Lung (tissue), 12 donors: ENCODE measurements around the gene LHFPL3. TPM values are rescaled to one million over a fixed set of nuclear protein-coding genes. Genes with fewer than 3 reads are reported as not detected.

Source experiments
- ATAC-seq: fragments of 200-7000 bp; cut with Tn5 transposase; one replicate; pipeline ENCODE4 v1.9.1; 2020; ENCODE audit warnings: moderate number of reproducible peaks; ENCODE audit not compliant: insufficient read depth, low FRiP score
- DNase-seq, 3 donors: peaks; one replicate each; pipeline ENCODE4 v3.0.0-alpha.2; 2013 to 2017
- H3K27ac ChIP-seq, 2 donors: one replicate each; pipeline ENCODE4 v1.5.1; 2013; ENCODE audit warnings: mild to moderate bottlenecking in 2 of 2, moderate library complexity in 2 of 2, control low read depth in 1 of 2, inconsistent platforms in 1 of 2, low read depth in 1 of 2, low read length in 1 of 2
- H3K27me3 ChIP-seq, 3 donors: one replicate each; pipeline ENCODE4 v1.5.1; 2013; ENCODE audit warnings: low read length in 2 of 3; ENCODE audit not compliant: control insufficient read depth in 3 of 3, insufficient read depth in 3 of 3
- H3K36me3 ChIP-seq, 4 donors: one replicate each; pipeline ENCODE4 v1.5.1; 2013; ENCODE audit warnings: low read length in 4 of 4, mild to moderate bottlenecking in 1 of 4, moderate library complexity in 1 of 4; ENCODE audit not compliant: control insufficient read depth in 4 of 4, insufficient read depth in 4 of 4
- H3K4me1 ChIP-seq, 5 donors: one replicate each; pipeline ENCODE4 v1.5.1; 2013; ENCODE audit warnings: low read length in 5 of 5, mild to moderate bottlenecking in 2 of 5, moderate library complexity in 1 of 5; ENCODE audit not compliant: control insufficient read depth in 5 of 5, insufficient read depth in 5 of 5
- H3K4me3 ChIP-seq: one replicate; pipeline ENCODE4 v1.5.1; 2013; ENCODE audit warnings: mild to moderate bottlenecking, control low read depth, moderate library complexity
- H3K9ac ChIP-seq, 2 donors: one replicate each; pipeline ENCODE4 v1.5.1; 2013; ENCODE audit warnings: low read length in 2 of 2, control low read depth in 1 of 2; ENCODE audit not compliant: insufficient read depth in 1 of 2
- H3K9me3 ChIP-seq, 4 donors: one replicate each; pipeline ENCODE4 v1.5.1; 2013; ENCODE audit warnings: low read length in 3 of 4, mild to moderate bottlenecking in 1 of 4, moderate library complexity in 1 of 4; ENCODE audit not compliant: control insufficient read depth in 4 of 4, insufficient read depth in 3 of 4
- WGBS, 2 donors: extraction: QIAGEN DNeasy Blood & Tissue Kit; methylation state at CpG; one replicate each; pipeline ENCODE4 v1.1.7; 2013; 5-methylcytosine and 5-hydroxymethylcytosine counted together
- polyA plus RNA-seq, 2 donors: library from polyadenylated mRNA; stranded (reverse); fragments of 200-250 nt; gene quantifications; one replicate each; pipeline ENCODE4 v1.2.1, GENCODE V29; 2013
- total RNA-seq, 2 donors: library from RNA; depleted of rRNA in 1 of 2; stranded (reverse); fragments of >200 nt in 1 of 2; gene quantifications; one replicate each; pipeline ENCODE4 v1.2.1, GENCODE V29; 2014 to 2021
- TF ChIP-seq, protein P1 (sequence below): IDR thresholded peaks from 2 replicates; pipeline ENCODE4 v1.5.1; 2012; ENCODE audit warnings: mild to moderate bottlenecking; ENCODE audit errors: control extremely low read depth, extremely low read depth
- donor health status: control.
- donor health status: control.
- donor health status: Bipolar disorder and iron deficiency.
- donor health status: healthy.
- donor health status: DM: yes; HTN: yes; CAD: no.

The LHFPL3 gene
- total and polyA plus RNA-seq, 4 donors, result not detected

DNA sequence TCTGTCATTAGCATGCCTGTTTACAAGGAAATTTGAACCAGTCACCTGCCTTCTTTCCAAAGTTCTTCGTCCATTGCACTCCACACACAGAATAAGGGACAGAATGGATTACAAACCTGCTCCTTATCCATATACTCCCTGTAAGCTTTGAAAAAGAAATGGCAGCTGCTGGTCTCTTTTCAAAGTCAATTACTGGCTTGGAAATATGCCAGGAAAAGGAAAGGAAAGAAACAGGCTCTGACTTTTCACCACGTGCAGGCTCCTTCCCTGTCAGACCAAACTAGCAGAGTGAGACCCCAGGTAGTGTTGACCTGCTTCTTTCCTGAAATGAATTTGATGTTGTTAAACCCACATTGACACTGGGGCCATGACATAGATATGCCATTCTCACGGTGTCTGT lies 84.5 kb downstream of the LHFPL3 start:
- Histone ChIP-seq H3K4me1 (no peaks in the 10 kb centered on the region), H3K27ac (no peak overlapping the region), H3K9me3 (peaks cover 0 to 2% (median 0%) of the 10 kb centered on the region in 4 donors), H3K36me3 (no peaks in the 10 kb centered on the region), H3K4me3 (no peak overlapping the region), H3K27me3 (no peaks in the 10 kb centered on the region), H3K9ac (no peak overlapping the region)
- ATAC-seq (no peak), DNase-seq (peak in 1 of 3 donors; percentile 3)
- WGBS, 2 donors, result 44 to 57% methylated on average over 3 of the region's 3 CpGs
- TF ChIP-seq, protein P1, sequence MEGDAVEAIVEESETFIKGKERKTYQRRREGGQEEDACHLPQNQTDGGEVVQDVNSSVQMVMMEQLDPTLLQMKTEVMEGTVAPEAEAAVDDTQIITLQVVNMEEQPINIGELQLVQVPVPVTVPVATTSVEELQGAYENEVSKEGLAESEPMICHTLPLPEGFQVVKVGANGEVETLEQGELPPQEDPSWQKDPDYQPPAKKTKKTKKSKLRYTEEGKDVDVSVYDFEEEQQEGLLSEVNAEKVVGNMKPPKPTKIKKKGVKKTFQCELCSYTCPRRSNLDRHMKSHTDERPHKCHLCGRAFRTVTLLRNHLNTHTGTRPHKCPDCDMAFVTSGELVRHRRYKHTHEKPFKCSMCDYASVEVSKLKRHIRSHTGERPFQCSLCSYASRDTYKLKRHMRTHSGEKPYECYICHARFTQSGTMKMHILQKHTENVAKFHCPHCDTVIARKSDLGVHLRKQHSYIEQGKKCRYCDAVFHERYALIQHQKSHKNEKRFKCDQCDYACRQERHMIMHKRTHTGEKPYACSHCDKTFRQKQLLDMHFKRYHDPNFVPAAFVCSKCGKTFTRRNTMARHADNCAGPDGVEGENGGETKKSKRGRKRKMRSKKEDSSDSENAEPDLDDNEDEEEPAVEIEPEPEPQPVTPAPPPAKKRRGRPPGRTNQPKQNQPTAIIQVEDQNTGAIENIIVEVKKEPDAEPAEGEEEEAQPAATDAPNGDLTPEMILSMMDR, result no peak

DNA sequence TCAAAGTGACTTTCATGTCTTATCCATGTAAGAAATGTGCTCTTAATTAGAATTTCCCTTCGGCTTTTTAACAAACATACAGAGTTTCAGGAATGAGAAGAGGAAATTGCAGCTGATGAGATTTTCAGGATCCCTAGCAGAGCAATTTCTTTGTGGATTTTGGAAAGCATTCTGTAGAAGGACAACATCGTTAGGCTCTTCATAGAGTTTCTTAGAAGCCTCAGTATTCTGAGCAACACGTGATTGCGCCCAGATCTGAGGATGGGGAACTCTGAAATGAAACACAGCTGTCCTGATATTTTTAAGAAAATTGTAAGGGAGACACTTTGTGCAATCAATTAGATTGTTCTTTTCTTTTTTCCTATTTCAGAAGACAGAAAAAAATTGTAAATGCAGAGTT lies 85.8 kb downstream of the LHFPL3 start:
- H3K9ac ChIP-seq, result no peak overlapping the region
- no peaks in the 10 kb centered on the region for H3K36me3 ChIP-seq
- no peaks in the 10 kb centered on the region for H3K27me3 ChIP-seq
- no peak overlapping the region for H3K4me3 ChIP-seq
- WGBS, 2 donors, result 69 to 72% methylated on average over 4 of the region's 4 CpGs
- no peaks in the 10 kb centered on the region for H3K4me1 ChIP-seq
- no peak for ATAC-seq
- peaks cover 0 to 2% (median 0%) of the 10 kb centered on the region in 4 donors for H3K9me3 ChIP-seq
- H3K27ac ChIP-seq, result no peak overlapping the region
- no peak for DNase-seq
- TF ChIP-seq, protein P1, result no peak

DNA sequence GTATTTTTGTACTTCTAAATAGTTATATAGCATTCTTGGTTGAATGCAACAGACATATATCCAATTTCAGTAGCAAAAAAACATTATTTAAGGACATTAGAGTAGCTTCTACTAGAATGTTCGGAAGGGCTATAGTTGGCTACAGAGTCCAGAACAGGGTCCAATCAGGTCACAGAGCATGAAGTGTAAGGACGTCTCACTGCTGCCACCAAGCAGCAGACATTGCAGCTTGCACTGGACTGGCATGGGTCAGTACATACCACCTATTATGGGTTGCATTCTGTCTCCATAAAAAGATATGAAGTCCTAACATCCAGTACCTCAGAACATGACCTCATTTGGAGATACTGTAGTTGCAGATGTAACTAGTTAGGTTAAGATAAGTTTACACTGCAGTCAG lies 87.3 kb downstream of the LHFPL3 start:
- no peak for ATAC-seq
- H3K9ac ChIP-seq, result no peak overlapping the region
- no peak overlapping the region for H3K27ac ChIP-seq
- H3K27me3 ChIP-seq, result no peaks in the 10 kb centered on the region
- WGBS, 2 donors, result 57 to 65% methylated on average over 2 of the region's 2 CpGs
- TF ChIP-seq, protein P1, result no peak
- DNase-seq, result no peak
- H3K4me3 ChIP-seq, result no peak overlapping the region
- no peaks in the 10 kb centered on the region for H3K36me3 ChIP-seq
- peaks cover 0 to 2% (median 0%) of the 10 kb centered on the region in 4 donors for H3K9me3 ChIP-seq
- no peaks in the 10 kb centered on the region for H3K4me1 ChIP-seq

DNA sequence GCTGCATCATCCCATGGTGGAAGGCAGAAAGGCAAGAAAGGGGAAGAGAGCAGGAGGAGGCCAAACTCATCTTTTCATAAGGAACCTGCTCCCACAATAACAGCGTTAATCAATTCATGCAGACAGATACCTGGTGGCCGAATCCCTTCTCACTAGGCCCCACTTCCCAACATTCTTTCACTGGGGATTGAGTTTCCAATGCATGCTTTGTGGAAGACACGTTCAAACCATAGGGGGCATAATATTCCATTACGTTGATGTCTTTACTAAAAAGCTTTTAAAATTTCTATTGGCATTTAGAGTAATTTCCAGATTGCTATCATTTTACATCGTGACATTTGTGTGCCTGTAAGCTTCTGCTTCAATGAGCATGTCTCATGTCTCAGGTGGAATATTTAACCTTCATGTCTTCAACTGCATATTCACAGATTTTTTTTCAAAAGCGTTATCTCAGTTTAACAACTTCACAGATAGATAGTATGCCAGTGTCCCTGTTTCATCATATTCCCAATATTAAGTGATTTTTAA lies 88.5 kb downstream of the LHFPL3 start:
- 85% methylated on average over 6 of the region's 6 CpGs for WGBS, 2 donors
- TF ChIP-seq, protein P1, result no peak
- ATAC-seq (no peak), DNase-seq (no peak)
- Histone ChIP-seq H3K9ac (no peak overlapping the region), H3K36me3 (no peaks in the 10 kb centered on the region), H3K9me3 (peaks cover 0 to 3% (median 0%) of the 10 kb centered on the region in 4 donors), H3K27me3 (no peaks in the 10 kb centered on the region), H3K4me3 (no peak overlapping the region), H3K4me1 (no peaks in the 10 kb centered on the region), H3K27ac (no peak overlapping the region)
